Erythroblast (primary cell): Measurements from ENCODE around the gene OR7G1.
A peak's percentile ranks its signal among the peaks of the same experiment; 100 is the strongest.
"Not testable (repeated sequence)": the region's sequence is repeated elsewhere in the genome, so short reads cannot be mapped to it uniquely, and the experiment has no call there.

Source experiments
- DNase-seq, 2 experiments: peaks; one replicate each; lab custom pipeline; 2025; lab: John Stamatoyannopoulos, UW
- GATA1 ChIP-seq: IDR thresholded peaks from 2 replicates; pipeline ENCODE4 v1.6.1; 2011; ENCODE audit warnings: low read depth, mild to moderate bottlenecking, control low read depth, low read length, moderate library complexity
- POLR2A ChIP-seq: IDR thresholded peaks from 2 replicates; pipeline ENCODE4 v1.6.1; 2011; ENCODE audit warnings: mild to moderate bottlenecking, low read length

OR7G1 gene

GRCh38 chr19:9130965-9131364, 15.4 kb upstream of the OR7G1 start:
- DNase-seq: no peak
- TF ChIP-seq POLR2A: no peak
- no peak for TF ChIP-seq GATA1

- TF ChIP-seq POLR2A (no peak), GATA1 (no peak)
- DNase-seq: no peak
These were observed 12.6 kb upstream of the OR7G1 start for GRCh38 chr19:9128171-9128570.

- no peak for TF ChIP-seq GATA1
- TF ChIP-seq POLR2A: no peak
- no peak for DNase-seq
These were observed 11.4 kb upstream of the OR7G1 start, which contains the start of gene OR7G3 for GRCh38 chr19:9126900-9127405. TSS of gene OR7G3 (minus strand) at chr19:9126950. CDS start at chr19:9126950, 0 bp downstream.

GRCh38 chr19:9116547-9116946, 984 bp upstream of the OR7G1 start:
- TF ChIP-seq GATA1 (no peak), POLR2A (no peak)

GRCh38 chr19:9109959-9110358, 5.6 kb downstream of the OR7G1 start:
- DNase-seq: no peak
- no peak for TF ChIP-seq POLR2A
- no peak for TF ChIP-seq GATA1

More at GRCh38 chr19:9116547-9116946, 984 bp upstream of the OR7G1 start:
- DNase-seq: no peak

GRCh38 chr19:9107375-9107774, 8.2 kb downstream of the OR7G1 start, which contains the start of gene OR7G2:
TSS of gene OR7G2 (minus strand) at chr19:9107475. CDS start at chr19:9103243, 4,232 bp downstream.
- no peak for DNase-seq
- TF ChIP-seq POLR2A (no peak), GATA1 (no peak)

GRCh38 chr19:9086761-9087160, 28.8 kb downstream of the OR7G1 start, which contains the start of gene OR1M1:
TSS of gene OR1M1 (plus strand) at chr19:9087061. CDS start at chr19:9093245, 6,184 bp downstream.
- TF ChIP-seq GATA1 (no peak), POLR2A (no peak)
- DNase-seq: no peak

- DNase-seq: no peak
- no peak for TF ChIP-seq GATA1
- TF ChIP-seq POLR2A: no peak
These were observed 36.9 kb downstream of the OR7G1 start for GRCh38 chr19:9078651-9079050.

- TF ChIP-seq GATA1 (no peak), POLR2A (no peak)
- DNase-seq: no peak
These were observed 38.7 kb downstream of the OR7G1 start for GRCh38 chr19:9076901-9077300.

- no peak for TF ChIP-seq POLR2A
- no peak for TF ChIP-seq GATA1
These were observed 40.3 kb downstream of the OR7G1 start for GRCh38 chr19:9075064-9075949.

GRCh38 chr19:9073806-9074205, 41.8 kb downstream of the OR7G1 start:
- DNase-seq: no peak
- TF ChIP-seq GATA1 (no peak), POLR2A (no peak)

More at GRCh38 chr19:9075064-9075949, 40.3 kb downstream of the OR7G1 start:
- DNase-seq: peak; percentile 63 to 67

GRCh38 chr19:9071720-9072119, 43.8 kb downstream of the OR7G1 start:
- DNase-seq: not testable (repeated sequence)

GRCh38 chr19:9070066-9070465, 45.5 kb downstream of the OR7G1 start:
- TF ChIP-seq GATA1 (no peak), POLR2A (no peak)
- no peak for DNase-seq

GRCh38 chr19:9065457-9066014, 50.0 kb downstream of the OR7G1 start:
- DNase-seq: no peak
- TF ChIP-seq POLR2A (no peak), GATA1 (no peak)
